HFFc6 (cell line): ENCODE data around the gene ITSN1. TPM values are rescaled to one million over a fixed set of nuclear protein-coding genes. Genes with fewer than 3 reads are reported as not detected.
A peak's percentile ranks its signal among the peaks of the same experiment; 100 is the strongest.

Source experiments
- DNase-seq: peaks from one replicate; pipeline ENCODE4 v3.0.0-alpha.2; 2018
- H3K27ac Mint-ChIP-seq: 2 replicates; pipeline ENCODE4 v1.8.0; 2020; ENCODE audit warnings: mild to moderate bottlenecking, mixed read lengths
- H3K27me3 Mint-ChIP-seq: 2 replicates; pipeline ENCODE4 v1.8.0; 2021; ENCODE audit warnings: mild to moderate bottlenecking, moderate library complexity, mixed read lengths; ENCODE audit not compliant: insufficient read depth
- H3K36me3 Mint-ChIP-seq: 2 replicates; pipeline ENCODE4 v1.8.0; 2021; ENCODE audit warnings: low read depth, mixed read lengths
- H3K4me1 Mint-ChIP-seq: 2 replicates; pipeline ENCODE4 v1.8.0; 2020; ENCODE audit warnings: low read depth, mixed read lengths
- H3K4me3 Mint-ChIP-seq: 2 replicates; pipeline ENCODE4 v1.8.0; 2020; ENCODE audit warnings: mild to moderate bottlenecking, moderate library complexity, mixed read lengths
- H3K9me3 Mint-ChIP-seq: 2 replicates; pipeline ENCODE4 v1.8.0; 2020; ENCODE audit warnings: mild to moderate bottlenecking, mixed read lengths
- total RNA-seq, 6 experiments: library from RNA; stranded (reverse); fragmentation: NEBNext Ultra II Directional; extraction: Animal tissue kit (Norgen Biotek cat#: 25700); gene quantifications; 2 replicates in 1 of 6; 3 replicates in 5 of 6; pipeline ENCODE4 v1.2.3, GENCODE V29; 2021
- TF ChIP-seq, protein P1 (sequence below): fragments of 200-600 bp; sonication (generic); IDR thresholded peaks from 2 replicates; pipeline ENCODE4 v1.5.0; 2021; ENCODE audit warnings: antibody characterized with exemption, mild to moderate bottlenecking

The ITSN1 gene
- total RNA-seq, 6 experiments from 2014 or later = 47.7 to 54.8 (median 54.0) TPM

GRCh38 chr21:33690874-33691273, 48.6 kb downstream of the ITSN1 start:
- H3K27ac Mint-ChIP-seq = no peak overlapping the region
- H3K27me3 Mint-ChIP-seq = no peaks in the 10 kb centered on the region; the same call in none of the 2 replicates
- H3K9me3 Mint-ChIP-seq = no peaks in the 10 kb centered on the region
- no peak for DNase-seq
- TF ChIP-seq, protein P1, sequence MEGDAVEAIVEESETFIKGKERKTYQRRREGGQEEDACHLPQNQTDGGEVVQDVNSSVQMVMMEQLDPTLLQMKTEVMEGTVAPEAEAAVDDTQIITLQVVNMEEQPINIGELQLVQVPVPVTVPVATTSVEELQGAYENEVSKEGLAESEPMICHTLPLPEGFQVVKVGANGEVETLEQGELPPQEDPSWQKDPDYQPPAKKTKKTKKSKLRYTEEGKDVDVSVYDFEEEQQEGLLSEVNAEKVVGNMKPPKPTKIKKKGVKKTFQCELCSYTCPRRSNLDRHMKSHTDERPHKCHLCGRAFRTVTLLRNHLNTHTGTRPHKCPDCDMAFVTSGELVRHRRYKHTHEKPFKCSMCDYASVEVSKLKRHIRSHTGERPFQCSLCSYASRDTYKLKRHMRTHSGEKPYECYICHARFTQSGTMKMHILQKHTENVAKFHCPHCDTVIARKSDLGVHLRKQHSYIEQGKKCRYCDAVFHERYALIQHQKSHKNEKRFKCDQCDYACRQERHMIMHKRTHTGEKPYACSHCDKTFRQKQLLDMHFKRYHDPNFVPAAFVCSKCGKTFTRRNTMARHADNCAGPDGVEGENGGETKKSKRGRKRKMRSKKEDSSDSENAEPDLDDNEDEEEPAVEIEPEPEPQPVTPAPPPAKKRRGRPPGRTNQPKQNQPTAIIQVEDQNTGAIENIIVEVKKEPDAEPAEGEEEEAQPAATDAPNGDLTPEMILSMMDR = no peak
- H3K36me3 Mint-ChIP-seq = 0 out of 2 replicates have a peak, but pooled peaks cover 4% of the 10 kb centered on the region
- peaks cover 47% of the 10 kb centered on the region for H3K4me1 Mint-ChIP-seq
- H3K4me3 Mint-ChIP-seq = no peak overlapping the region

DNA sequence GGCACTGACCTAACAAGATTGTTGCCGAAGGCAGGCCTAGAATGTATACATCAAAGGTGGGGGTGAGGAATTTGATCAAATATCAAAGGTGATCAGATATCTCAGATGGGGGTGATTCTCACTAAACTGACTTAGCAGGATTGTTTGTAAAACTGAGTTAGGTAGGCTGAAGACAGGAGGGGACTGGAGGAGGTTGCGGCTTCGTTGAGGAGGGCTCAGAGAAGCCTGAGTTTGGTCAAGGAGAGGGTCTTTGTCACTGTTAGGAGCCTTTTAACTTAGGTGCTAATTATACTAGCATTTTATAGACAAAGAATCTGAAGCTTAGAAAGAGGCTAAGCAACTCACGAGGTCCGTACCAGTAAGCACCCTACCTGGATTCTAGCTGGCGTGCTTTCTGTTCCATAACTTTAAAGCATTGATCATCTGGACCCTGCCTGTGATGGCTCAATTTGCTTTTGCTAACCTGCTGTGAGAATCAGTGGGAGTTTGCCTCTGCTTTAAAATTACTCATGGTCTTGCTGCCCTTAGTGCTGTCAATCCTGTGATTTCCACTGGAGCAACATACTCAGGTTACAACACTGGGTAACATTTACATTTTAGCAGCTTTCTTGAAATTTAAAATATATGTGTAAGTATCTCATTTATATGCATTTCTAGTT, 49.8 kb downstream of the ITSN1 start:
- H3K27me3 Mint-ChIP-seq = no peaks in the 10 kb centered on the region; the same call in none of the 2 replicates
- H3K4me1 Mint-ChIP-seq = peaks cover 44% of the 10 kb centered on the region
- DNase-seq = no peak
- no peak overlapping the region for H3K27ac Mint-ChIP-seq
- H3K4me3 Mint-ChIP-seq = no peak overlapping the region
- TF ChIP-seq, protein P1 = no peak
- H3K36me3 Mint-ChIP-seq = 0 out of 2 replicates have a peak, but pooled peaks cover 4% of the 10 kb centered on the region
- H3K9me3 Mint-ChIP-seq = no peaks in the 10 kb centered on the region

DNA sequence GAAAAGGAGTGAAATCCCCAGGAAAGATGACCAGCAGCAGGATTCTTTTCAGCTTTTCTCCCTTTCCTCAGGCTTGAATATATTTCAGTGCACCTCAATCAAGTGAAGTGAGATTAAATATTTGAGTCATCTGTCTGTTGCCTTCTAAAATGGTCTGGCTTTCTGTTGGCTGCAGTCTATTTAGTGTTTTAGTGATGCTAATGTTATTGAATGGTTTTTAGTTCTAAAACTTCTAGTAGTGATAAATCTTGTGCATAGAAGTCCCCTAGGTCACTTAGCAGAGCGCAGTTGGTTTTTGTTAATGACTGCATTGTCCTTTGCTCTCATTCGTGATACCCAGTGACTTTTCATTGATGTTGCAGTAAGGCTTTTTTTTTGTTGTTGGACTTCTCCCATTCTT, 53.5 kb downstream of the ITSN1 start:
- H3K4me1 Mint-ChIP-seq = peaks cover 41% of the 10 kb centered on the region
- no peaks in the 10 kb centered on the region; the same call in none of the 2 replicates for H3K27me3 Mint-ChIP-seq
- H3K4me3 Mint-ChIP-seq = no peak overlapping the region

GRCh38 chr21:33696465-33696864, 54.2 kb downstream of the ITSN1 start:
- Mint-ChIP-seq H3K4me3 (no peak overlapping the region), H3K9me3 (no peaks in the 10 kb centered on the region), H3K27ac (no peak overlapping the region), H3K4me1 (peaks cover 38% of the 10 kb centered on the region), H3K36me3 (no peaks in the 10 kb centered on the region), H3K27me3 (no peaks in the 10 kb centered on the region; the same call in none of the 2 replicates)
- no peak for DNase-seq
- TF ChIP-seq, protein P1 = no peak

More for the DNA sequence above, 53.5 kb downstream of the ITSN1 start:
- H3K27ac Mint-ChIP-seq = no peak overlapping the region
- no peak for DNase-seq
- TF ChIP-seq, protein P1 = no peak
- H3K9me3 Mint-ChIP-seq = no peaks in the 10 kb centered on the region
- H3K36me3 Mint-ChIP-seq = 0 out of 2 replicates have a peak, but pooled peaks cover 4% of the 10 kb centered on the region

GRCh38 chr21:33698087-33698860, 56.0 kb downstream of the ITSN1 start:
- Mint-ChIP-seq H3K36me3 (no peaks in the 10 kb centered on the region), H3K9me3 (no peaks in the 10 kb centered on the region), H3K4me3 (peak overlapping the region; percentile 1; the same call in 1 of the 2 replicates), H3K4me1 (peaks cover 39% of the 10 kb centered on the region), H3K27me3 (no peaks in the 10 kb centered on the region; the same call in none of the 2 replicates), H3K27ac (peak overlapping the region; percentile 28)
- no peak for DNase-seq
- TF ChIP-seq, protein P1 = no peak
